ENCODE data around the gene PSAPL1. TPM values are rescaled to one million over a fixed set of nuclear protein-coding genes. Genes with fewer than 3 reads are reported as not detected.

Gene PSAPL1, protein sequence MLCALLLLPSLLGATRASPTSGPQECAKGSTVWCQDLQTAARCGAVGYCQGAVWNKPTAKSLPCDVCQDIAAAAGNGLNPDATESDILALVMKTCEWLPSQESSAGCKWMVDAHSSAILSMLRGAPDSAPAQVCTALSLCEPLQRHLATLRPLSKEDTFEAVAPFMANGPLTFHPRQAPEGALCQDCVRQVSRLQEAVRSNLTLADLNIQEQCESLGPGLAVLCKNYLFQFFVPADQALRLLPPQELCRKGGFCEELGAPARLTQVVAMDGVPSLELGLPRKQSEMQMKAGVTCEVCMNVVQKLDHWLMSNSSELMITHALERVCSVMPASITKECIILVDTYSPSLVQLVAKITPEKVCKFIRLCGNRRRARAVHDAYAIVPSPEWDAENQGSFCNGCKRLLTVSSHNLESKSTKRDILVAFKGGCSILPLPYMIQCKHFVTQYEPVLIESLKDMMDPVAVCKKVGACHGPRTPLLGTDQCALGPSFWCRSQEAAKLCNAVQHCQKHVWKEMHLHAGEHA
- not detected in 2 replicates for total RNA-seq (2011; cell fraction: chromatin; rRNA removed; ENCODE audit: low replicate concordance)
- total RNA-seq (2011; cell fraction: nucleolus; rRNA removed) = not detected in 2 replicates
- not detected in 2 replicates for total RNA-seq (2011; cell fraction: nucleoplasm; rRNA removed)
- not detected in 2 replicates for total RNA-seq (2014; rRNA removed)
- not detected in 2 replicates for total RNA-seq (2014; rRNA removed; fragmentation: Illumina TruSeq; extraction: Trizol)
- not detected in 2 replicates for total RNA-seq (2015; rRNA removed; fragmentation: Illumina TruSeq; extraction: Trizol)
- not detected in 2 replicates for total RNA-seq (2021)
- not detected in 2 replicates for polyA plus RNA-seq (2011; rRNA removed)
- not detected in 2 replicates for polyA plus RNA-seq (2011; cell fraction: cytosol; rRNA removed)
- not detected in 2 replicates for polyA plus RNA-seq (2011; cell fraction: nucleus; rRNA removed)
- not detected in 2 replicates for polyA plus RNA-seq (2012)
- not detected in 2 replicates for polyA plus RNA-seq (2014; fragmentation: Illumina TruSeq; extraction: Trizol)
- not detected for polyA plus RNA-seq (2014; fragmentation: Nextera tagmentation; extraction: Ambion mirVana)
- polyA plus RNA-seq (2014; rRNA removed) = not detected in 2 replicates
- polyA minus RNA-seq (2011; rRNA and poly(A)+ RNA removed) = not detected in 2 replicates
- not detected in 2 replicates for polyA minus RNA-seq (2011; cell fraction: cytosol; rRNA and poly(A)+ RNA removed)
- not detected in 2 replicates for polyA minus RNA-seq (2011; cell fraction: nucleus; rRNA and poly(A)+ RNA removed)
- Bru-seq, nascent RNA = not detected
- BruChase-seq, experiment 1, labeled RNA remaining after a 2-hour chase = not detected
- BruChase-seq, experiment 2, labeled RNA remaining after a 6-hour chase = not detected
- long read RNA-seq, experiment 1 = 0 reads
- long read RNA-seq, experiment 2 = 0 reads
- long read RNA-seq, experiment 3 = 0 reads

DNA sequence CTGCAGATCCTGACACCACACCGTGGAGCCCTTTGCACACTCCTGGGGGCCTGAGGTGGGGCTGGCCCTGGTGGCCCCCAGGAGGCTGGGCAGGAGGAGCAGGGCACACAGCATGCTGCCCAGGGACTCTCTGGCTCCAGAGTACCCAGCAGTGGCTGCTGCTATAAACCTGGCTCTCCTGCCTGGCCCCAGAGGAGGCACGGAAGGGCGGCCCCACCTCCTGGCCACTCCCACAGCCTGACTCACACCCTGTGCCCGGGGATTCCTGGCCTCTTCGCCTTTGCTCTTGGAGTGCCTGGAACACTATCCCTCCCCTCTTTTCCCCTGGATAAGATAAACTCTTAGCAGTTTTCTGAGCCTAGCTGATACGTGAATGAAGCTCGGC is at the start of gene PSAPL1:
Gene PSAPL1 (minus strand): TSS at position 165 of the 385 bp plus-strand sequence. CDS start 51 bp downstream, at position 114.
- 0% methylated on average over 7 of the region's 7 CpGs for WGBS (ENCODE audit: insufficient coverage, low coverage, missing lambda C conversion rate)
- no peak for FAIRE-seq
- Histone ChIP-seq H3K9me3 (replicated peaks; ENCODE audit: control insufficient read depth, insufficient read depth, low read depth, low read length) (no peaks in the 10 kb centered on the region), H2AFZ (ENCODE audit: low read depth, low read length) (no peak within 1 kb of the TSS), H3K79me2 (ENCODE audit: control insufficient read depth, insufficient read depth, low read length) (no peaks in the 10 kb centered on the region), H3K27ac (ENCODE audit: extremely low read depth, low read depth, low read length) (no peak within 1 kb of the TSS), H3K9ac (ENCODE audit: insufficient read depth in 1 of 2, low read depth in 2 of 2, low read length in 2 of 2) (no peak within 1 kb of the TSS), H3K27me3 (ENCODE audit: control insufficient read depth in 2 of 2, insufficient read depth in 2 of 2, low read length in 2 of 2) (peaks cover 0 to 47% of the 10 kb centered on the region in 2 experiments; a peak in 3 of 5 replicates), H3K36me3 (ENCODE audit: control insufficient read depth, insufficient read depth, low read length) (no peaks in the 10 kb centered on the region), H3K4me2 (ENCODE audit: insufficient read depth, low read length) (no peak within 1 kb of the TSS), H3K4me3 (no peak within 1 kb of the TSS), H4K20me1 (replicated peaks; ENCODE audit: control insufficient read depth, insufficient read depth, low read length) (peaks cover 7% of the 10 kb centered on the region), H3K4me1 (replicated peaks in 1 of 2; ENCODE audit: control insufficient read depth in 2 of 2, insufficient read depth in 2 of 2, low read length in 2 of 2) (peaks cover 0 to 7% of the 10 kb centered on the region in 2 experiments; a peak in 2 of 5 replicates), H3K9me1 (ENCODE audit: control insufficient read depth, insufficient read depth, low read length) (no peaks in the 10 kb centered on the region)
- BruUV-seq (replicated peaks) = no TSS peak
- ChIA-PET CTCF (ENCODE audit: low intra/inter-chr PET ratio) (no interaction called here), POLR2A (no interaction called here)
- ATAC-seq = peak; percentile 69
- DNase-seq (ENCODE audit: extremely low read depth in 1 of 4, low spot score in 3 of 4) = peak; percentile 12 to 51 (median 37)
- in situ Hi-C loops (cut with MboI) = no loop called here
- no peak for TF ChIP-seq BRCA1 (IDR thresholded peaks at IDR 0.05)
- no peak for TF ChIP-seq BRCA1 (CRISPR knock-in tag; IDR thresholded peaks at IDR 0.05)
- intact Hi-C loops (cut with micrococcal nuclease) = no loop called here
